ENCODE measurements around the gene PSMA6. TPM values are rescaled to one million over a fixed set of nuclear protein-coding genes. Genes with fewer than 3 reads are reported as not detected.
A peak's percentile ranks its signal among the peaks of the same experiment; 100 is the strongest.

PSMA6 gene
- total and polyA plus RNA-seq, 2 of the 13 experiments (the other 11 are each of a cell fraction or from before 2014, with no cell fraction given), result 525 to 1,109 TPM

GRCh38 chr14:35292051-35292769 is at the start of gene PSMA6 (continued):
- TF ChIP-seq, protein P1, sequence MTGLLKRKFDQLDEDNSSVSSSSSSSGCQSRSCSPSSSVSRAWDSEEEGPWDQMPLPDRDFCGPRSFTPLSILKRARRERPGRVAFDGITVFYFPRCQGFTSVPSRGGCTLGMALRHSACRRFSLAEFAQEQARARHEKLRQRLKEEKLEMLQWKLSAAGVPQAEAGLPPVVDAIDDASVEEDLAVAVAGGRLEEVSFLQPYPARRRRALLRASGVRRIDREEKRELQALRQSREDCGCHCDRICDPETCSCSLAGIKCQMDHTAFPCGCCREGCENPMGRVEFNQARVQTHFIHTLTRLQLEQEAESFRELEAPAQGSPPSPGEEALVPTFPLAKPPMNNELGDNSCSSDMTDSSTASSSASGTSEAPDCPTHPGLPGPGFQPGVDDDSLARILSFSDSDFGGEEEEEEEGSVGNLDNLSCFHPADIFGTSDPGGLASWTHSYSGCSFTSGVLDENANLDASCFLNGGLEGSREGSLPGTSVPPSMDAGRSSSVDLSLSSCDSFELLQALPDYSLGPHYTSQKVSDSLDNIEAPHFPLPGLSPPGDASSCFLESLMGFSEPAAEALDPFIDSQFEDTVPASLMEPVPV (CRISPR knock-in tag; IDR thresholded peaks at IDR 0.05), result peak; percentile 98
- TF ChIP-seq U2AF1 (optimal IDR thresholded peaks at IDR 0.05; ENCODE audit: low read depth, low read length), result no peak
- TF ChIP-seq ZNF382 (CRISPR knock-in tag; IDR thresholded peaks at IDR 0.05; ENCODE audit: borderline replicate concordance), result no peak
- peak; percentile 97 for TF ChIP-seq KDM5A (IDR thresholded peaks at IDR 0.05; ENCODE audit: borderline replicate concordance, low read length)
- TF ChIP-seq ZNF543 (CRISPR knock-in tag; IDR thresholded peaks at IDR 0.05), result peak; percentile 89
- TF ChIP-seq ZNF547 (CRISPR knock-in tag; IDR thresholded peaks at IDR 0.05), result peak; percentile 99
- TF ChIP-seq AGO2 (optimal IDR thresholded peaks at IDR 0.05; ENCODE audit: low read depth, low read length), result peak; percentile 99
- peak; percentile 73; the same call in 1 of the 2 replicates for TF ChIP-seq AKAP8 (CRISPR knock-in tag; IDR thresholded peaks at IDR 0.05)
- no peak for TF ChIP-seq ZSCAN20 (CRISPR knock-in tag; IDR thresholded peaks at IDR 0.05; ENCODE audit: borderline replicate concordance)
- peak; percentile 96 for TF ChIP-seq UBTF (CRISPR knock-in tag; IDR thresholded peaks at IDR 0.05)
- TF ChIP-seq ZNF143 (CRISPR knock-in tag; IDR thresholded peaks at IDR 0.05), result peak; percentile 68
- 0 out of 2 replicates have a peak, but pooled peaks have one; percentile 38 for TF ChIP-seq DDIT3 (CRISPR knock-in tag; IDR thresholded peaks at IDR 0.05)
- TF ChIP-seq ZFP41 (CRISPR knock-in tag; IDR thresholded peaks at IDR 0.05; ENCODE audit: borderline replicate concordance), result no peak
- TF ChIP-seq, protein P2, sequence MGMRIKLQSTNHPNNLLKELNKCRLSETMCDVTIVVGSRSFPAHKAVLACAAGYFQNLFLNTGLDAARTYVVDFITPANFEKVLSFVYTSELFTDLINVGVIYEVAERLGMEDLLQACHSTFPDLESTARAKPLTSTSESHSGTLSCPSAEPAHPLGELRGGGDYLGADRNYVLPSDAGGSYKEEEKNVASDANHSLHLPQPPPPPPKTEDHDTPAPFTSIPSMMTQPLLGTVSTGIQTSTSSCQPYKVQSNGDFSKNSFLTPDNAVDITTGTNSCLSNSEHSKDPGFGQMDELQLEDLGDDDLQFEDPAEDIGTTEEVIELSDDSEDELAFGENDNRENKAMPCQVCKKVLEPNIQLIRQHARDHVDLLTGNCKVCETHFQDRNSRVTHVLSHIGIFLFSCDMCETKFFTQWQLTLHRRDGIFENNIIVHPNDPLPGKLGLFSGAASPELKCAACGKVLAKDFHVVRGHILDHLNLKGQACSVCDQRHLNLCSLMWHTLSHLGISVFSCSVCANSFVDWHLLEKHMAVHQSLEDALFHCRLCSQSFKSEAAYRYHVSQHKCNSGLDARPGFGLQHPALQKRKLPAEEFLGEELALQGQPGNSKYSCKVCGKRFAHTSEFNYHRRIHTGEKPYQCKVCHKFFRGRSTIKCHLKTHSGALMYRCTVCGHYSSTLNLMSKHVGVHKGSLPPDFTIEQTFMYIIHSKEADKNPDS (CRISPR knock-in tag; IDR thresholded peaks at IDR 0.05), result peak; percentile 80; the same call in 1 of the 2 replicates
- peak; percentile 77 for TF ChIP-seq TBL1XR1 (IDR thresholded peaks at IDR 0.05; ENCODE audit: borderline replicate concordance, low read length, partially characterized antibody)
- peak; percentile 88 for TF ChIP-seq ZNF343 (CRISPR knock-in tag; IDR thresholded peaks at IDR 0.05)
- TF ChIP-seq ATRX (CRISPR knock-in tag; IDR thresholded peaks at IDR 0.05; ENCODE audit: borderline replicate concordance), result peak; percentile 93; the same call in 1 of the 2 replicates
- peak; percentile 99 for TF ChIP-seq KAT7 (CRISPR knock-in tag; IDR thresholded peaks at IDR 0.05; ENCODE audit: borderline replicate concordance)
- TF ChIP-seq, protein P3, sequence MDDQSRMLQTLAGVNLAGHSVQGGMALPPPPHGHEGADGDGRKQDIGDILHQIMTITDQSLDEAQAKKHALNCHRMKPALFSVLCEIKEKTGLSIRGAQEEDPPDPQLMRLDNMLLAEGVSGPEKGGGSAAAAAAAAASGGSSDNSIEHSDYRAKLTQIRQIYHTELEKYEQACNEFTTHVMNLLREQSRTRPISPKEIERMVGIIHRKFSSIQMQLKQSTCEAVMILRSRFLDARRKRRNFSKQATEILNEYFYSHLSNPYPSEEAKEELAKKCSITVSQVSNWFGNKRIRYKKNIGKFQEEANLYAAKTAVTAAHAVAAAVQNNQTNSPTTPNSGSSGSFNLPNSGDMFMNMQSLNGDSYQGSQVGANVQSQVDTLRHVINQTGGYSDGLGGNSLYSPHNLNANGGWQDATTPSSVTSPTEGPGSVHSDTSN (CRISPR knock-in tag; IDR thresholded peaks at IDR 0.05; ENCODE audit: borderline replicate concordance), result peak; percentile 86; the same call in 1 of the 2 replicates
- peak; percentile 95 for TF ChIP-seq CBFB (CRISPR knock-in tag; IDR thresholded peaks at IDR 0.05)
- TF ChIP-seq KLF11 (CRISPR knock-in tag; IDR thresholded peaks at IDR 0.05), result peak; percentile 70; the same call in 1 of the 2 replicates
- peak; percentile 80 for TF ChIP-seq STAT5B (CRISPR knock-in tag; IDR thresholded peaks at IDR 0.05)
